ENCODE data around the gene MYO15B. TPM values are rescaled to one million over a fixed set of nuclear protein-coding genes. Genes with fewer than 3 reads are reported as not detected.
A peak's percentile ranks its signal among the peaks of the same experiment; 100 is the strongest.
"Not testable (repeated sequence)": the region's sequence is repeated elsewhere in the genome, so short reads cannot be mapped to it uniquely, and the experiment has no call there.

MYO15B gene
- total RNA-seq, 1 experiment from 2014 or later, result under 0.01 TPM

GRCh38 chr17:75575728-75576127, 11.9 kb upstream of the MYO15B start:
- DNase-seq (ENCODE audit: low read depth), result no peak

- no peak for DNase-seq (ENCODE audit: low read depth)
Measured at GRCh38 chr17:75576661-75577060, 10.9 kb upstream of the MYO15B start.

GRCh38 chr17:75581121-75581725, 6.4 kb upstream of the MYO15B start:
- DNase-seq (ENCODE audit: low read depth), result not testable (repeated sequence)

- not testable (repeated sequence) for DNase-seq (ENCODE audit: low read depth)
Measured at GRCh38 chr17:75583197-75583596, 4.4 kb upstream of the MYO15B start.

GRCh38 chr17:75584849-75585175, 2.8 kb upstream of the MYO15B start:
- no peak for DNase-seq (ENCODE audit: low read depth)

DNA sequence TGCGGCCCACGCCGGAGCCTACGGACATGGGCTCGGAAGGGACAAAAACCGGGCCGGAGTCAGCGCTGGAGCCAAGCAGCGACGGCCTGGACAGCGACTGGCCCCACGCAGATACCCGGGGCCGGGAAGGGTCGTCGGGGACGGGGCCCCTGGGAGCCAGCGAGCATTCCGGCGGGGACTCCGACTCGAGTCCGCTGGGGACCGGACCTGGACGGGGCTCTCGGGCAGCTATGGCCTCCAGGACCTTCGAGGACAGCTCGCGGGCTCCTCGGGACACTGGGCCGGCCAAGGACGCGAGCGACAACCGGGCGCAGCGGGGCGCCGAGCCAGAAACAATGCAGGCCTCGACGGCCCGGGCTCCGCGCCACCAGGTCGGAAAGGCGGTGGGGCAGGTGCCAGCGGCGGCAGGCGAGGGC, 1.0 kb downstream of the MYO15B start:
- no peak for DNase-seq (ENCODE audit: low read depth)

DNA sequence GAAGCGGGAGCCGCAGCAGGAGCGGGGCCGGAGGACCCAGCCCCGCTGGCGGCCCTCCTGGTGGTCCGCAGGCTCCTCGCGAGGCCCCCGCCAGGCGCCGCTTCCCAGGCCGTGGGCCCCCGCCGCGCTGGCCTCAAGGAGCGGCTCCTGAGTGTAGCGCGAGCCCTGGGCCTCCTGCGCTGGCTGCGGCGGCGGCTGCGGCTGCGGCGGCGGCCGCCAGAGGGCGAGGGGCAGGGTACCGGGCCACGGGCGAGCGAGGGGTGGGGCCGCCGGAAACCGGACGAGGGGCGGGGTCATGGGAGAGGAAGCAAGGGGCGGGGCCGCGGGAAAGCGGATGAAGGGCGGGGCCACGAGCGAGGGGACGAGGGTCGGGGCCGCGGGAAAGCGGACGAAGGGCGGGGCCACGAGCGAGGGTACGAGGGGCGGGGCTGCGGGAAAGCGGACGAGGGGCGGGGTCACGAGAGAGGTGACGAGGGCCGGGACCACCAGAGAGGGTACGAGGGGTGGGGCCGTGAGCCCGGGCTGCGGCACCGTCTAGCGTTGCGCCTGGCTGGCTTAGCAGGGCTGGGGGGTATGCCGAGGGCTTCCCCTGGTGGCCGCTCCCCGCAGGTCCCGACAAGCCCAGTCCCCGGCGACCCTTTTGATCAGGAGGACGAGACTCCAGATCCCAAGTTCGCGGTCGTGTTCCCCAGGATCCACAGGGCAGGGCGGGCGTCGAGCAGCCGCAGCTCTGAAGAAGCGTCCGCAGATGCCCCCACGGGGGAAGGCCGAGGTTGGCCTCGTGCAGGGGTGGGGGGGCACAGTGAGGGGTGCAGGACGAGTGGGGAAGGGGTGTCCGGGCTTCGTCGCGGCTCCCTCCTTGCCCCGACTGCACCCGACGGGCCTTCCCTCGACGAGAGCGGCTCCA, 1.7 kb downstream of the MYO15B start:
- peak; percentile 61 for DNase-seq (ENCODE audit: low read depth)

DNA sequence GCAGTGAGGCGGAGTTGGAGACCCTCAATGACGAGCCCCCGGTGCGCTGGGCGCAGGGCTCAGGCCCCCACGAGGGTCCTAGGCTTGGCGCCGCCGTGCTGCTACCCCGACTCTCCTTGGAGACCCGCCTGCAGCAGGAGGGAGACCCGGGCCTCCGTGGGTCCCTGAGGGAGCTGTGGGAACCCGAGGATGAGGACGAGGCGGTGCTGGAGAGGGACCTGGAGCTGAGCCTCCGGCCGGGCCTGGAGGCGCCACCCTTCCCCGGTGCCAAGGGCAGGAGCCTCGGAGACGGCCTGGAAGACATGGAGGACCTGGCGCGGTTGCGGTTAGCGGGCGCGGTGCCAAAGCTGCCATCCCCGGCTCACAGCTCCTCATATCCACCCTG, 2.3 kb downstream of the MYO15B start:
- DNase-seq (ENCODE audit: low read depth), result no peak

DNA sequence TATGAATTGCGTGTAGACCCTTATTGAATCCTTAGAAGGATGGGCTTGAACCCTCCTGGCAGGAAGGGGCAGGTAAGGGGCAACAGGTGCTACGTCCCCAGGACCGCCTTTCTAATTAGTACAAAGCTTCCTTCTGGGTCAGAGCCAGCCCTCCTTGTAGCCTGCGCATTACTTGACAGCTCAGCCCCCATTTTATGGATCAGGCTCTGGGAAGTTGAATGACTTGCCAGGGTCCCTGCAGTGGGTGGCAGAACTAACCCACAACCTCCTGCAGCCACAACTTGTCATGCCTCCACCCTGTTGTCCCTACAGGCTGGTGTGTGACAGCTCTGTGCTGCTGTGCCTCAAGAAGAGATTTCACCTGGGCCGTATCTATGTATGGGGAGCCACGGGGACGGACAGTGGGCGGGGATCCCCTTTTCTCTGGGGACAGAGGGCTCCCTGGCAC, 2.7 kb downstream of the MYO15B start:
- DNase-seq (ENCODE audit: low read depth), result no peak

GRCh38 chr17:75590849-75591721, 3.5 kb downstream of the MYO15B start:
- no peak for DNase-seq (ENCODE audit: low read depth)

DNA sequence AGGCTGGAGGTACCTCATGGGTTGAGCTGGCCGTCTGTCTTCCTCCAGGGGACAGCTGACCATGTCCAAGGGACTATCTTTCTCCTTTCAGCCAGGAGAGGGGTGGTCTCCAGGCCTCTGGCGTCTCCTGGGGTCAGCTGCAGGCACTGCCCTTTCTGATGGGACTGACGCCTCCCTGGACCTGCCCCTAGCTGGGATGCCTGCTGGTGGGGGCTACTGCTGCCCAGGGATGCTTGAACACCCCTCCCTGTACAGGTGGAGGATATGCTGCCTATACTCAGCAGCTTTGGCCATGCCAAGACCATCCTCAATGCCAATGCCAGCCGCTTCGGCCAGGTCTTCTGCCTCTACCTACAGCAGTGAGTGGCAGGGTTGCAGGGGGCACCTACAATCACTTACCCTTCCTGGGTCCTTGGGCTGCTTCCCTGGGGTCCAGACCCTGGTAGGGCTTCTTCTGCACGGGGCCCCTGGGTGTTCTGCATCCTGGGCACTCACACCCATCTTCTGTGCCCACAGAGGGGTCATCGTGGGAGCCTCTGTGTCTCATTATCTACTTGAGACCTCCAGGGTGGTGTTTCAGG, 4.2 kb downstream of the MYO15B start:
- DNase-seq (ENCODE audit: low read depth), result no peak

- no peak for DNase-seq (ENCODE audit: low read depth)
Measured at GRCh38 chr17:75592348-75593020, 4.9 kb downstream of the MYO15B start.

GRCh38 chr17:75593430-75593829, 5.8 kb downstream of the MYO15B start:
- DNase-seq (ENCODE audit: low read depth), result not testable (repeated sequence)

DNA sequence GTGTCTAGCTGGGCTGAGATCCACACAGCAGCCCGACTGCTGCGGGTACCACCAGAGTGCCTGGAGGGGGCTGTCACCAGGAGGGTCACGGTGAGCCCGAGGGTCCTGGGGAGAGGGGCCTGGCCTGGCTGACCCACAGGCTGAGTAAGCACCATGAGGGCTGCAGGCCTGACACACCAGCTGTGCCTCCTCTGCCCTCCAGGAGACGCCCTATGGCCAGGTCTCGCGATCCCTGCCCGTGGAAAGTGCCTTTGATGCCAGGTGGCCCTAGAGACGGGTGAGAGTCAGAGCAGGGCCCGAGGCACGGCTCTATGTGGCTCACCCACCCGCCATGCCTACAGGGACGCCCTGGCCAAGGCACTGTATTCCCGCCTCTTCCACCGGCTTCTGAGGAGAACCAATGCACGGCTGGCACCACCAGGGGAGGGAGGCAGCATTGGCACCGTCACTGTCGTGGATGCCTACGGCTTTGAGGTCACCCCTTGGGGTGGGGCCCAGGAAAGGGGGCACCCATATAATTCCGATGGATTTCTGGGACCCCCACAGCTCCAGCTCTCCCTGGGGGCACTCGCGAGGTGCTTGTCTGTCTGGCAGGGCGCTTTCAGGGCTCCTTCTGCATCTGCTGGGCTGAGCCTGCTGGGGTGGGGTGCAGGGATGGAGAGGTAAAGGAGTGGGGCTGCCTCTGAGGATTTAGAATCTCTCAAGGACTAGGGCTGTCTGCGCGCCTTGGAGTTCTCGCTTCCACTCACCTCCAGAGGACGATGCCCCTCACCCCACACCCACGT, 7.1 kb downstream of the MYO15B start:
- DNase-seq (ENCODE audit: low read depth), result no peak

GRCh38 chr17:75595284-75595919, 7.8 kb downstream of the MYO15B start:
- DNase-seq (ENCODE audit: low read depth), result no peak

DNA sequence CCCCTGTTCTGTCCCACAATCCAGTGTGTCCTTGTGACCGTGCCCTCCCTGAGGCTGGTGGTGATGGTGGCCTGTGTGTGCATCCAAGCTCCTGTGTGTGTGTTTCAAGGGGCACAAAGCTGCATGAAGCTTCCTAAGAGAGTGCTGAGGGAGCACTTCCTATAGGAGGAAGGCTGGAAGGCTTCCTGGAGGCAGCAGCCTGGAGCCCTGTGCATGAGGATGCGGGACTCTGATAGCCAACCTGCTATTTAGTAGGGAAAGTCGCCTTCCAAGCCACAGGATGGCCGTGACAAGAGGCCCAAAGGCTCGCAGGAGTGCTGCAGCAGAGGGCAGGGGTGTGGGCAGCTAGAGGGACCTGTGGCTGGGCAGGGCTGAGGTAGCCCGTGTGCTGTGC, 8.3 kb downstream of the MYO15B start:
- DNase-seq (ENCODE audit: low read depth), result no peak

- DNase-seq (ENCODE audit: low read depth), result no peak
Measured at GRCh38 chr17:75596320-75597087, 8.9 kb downstream of the MYO15B start.

DNA sequence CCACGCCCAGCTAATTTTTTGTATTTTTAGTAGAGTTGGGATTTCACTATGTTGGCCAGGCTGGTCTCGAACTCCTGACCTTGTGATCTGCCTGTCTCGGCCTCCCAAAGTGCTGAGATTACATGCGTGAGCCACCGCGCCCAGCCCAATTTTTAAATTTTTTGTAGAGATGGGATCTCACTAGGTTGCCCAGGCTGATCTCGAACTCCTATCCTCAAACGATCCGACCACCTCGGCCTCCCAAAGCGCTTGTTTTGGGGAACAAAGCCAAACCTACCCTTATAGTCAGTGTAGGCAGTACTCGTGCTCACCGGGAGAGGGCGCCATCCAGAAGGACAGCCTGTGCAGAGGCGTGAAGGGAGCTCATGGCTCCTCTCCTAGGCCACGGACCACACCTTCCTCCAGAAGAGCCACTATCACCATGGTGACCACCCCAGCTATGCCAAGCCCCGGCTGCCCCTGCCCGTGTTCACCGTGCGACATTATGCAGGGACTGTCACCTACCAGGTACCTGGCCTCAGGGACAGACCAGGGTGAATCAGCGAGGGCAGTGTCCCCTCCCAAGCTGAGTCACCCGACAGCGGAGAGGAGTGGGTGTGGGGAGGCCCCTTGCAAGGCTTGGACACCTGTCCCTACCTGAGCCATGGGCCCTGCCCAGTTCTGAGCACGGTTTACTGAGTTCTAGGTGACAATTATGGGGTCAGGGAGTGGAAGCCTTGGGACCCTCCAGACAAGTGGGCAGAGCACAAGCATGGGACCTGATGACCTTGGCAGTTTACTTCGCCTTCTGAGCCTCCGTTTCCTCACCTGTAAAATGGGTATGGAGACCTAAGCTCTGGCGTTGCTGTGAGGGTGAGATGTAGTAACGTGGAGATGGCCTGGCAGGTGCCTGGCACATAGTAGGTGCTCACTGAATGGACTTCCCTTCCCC, 13.7 kb downstream of the MYO15B start:
- peak; percentile 30 for DNase-seq (ENCODE audit: low read depth)
